Lower leg skin (tissue), 4 donors: ENCODE data around the gene PLCB1. TPM values are rescaled to one million over a fixed set of nuclear protein-coding genes. Genes with fewer than 3 reads are reported as not detected.

Experiments
- DNase-seq, 2 donors: peaks; one replicate each; pipeline ENCODE4 v3.0.0-alpha.2; 2019; ENCODE audit warnings: low spot score in 2 of 2
- H3K4me3 ChIP-seq: fragments of 200-600 bp; sonication (generic); 2 replicates; pipeline ENCODE4 v1.5.1; 2017; ENCODE audit warnings: mild to moderate bottlenecking, low read depth; ENCODE audit not compliant: poor library complexity, severe bottlenecking
- CTCF ChIP-seq, 3 donors: fragments of 450-650 bp; IDR thresholded peaks; one replicate each; pipeline ENCODE4 v1.5.1; 2016; ENCODE audit warnings: antibody characterized with exemption in 3 of 3, mild to moderate bottlenecking in 3 of 3, moderate library complexity in 2 of 3
- POLR2A ChIP-seq, 2 donors: fragments of 450-650 bp; IDR thresholded peaks; one replicate each; pipeline ENCODE4 v1.6.1; 2016 to 2017; ENCODE audit warnings: antibody characterized with exemption in 2 of 2, mild to moderate bottlenecking in 1 of 2, moderate library complexity in 1 of 2
- WGBS, 2 donors: methylation state at CpG; one replicate each; pipeline ENCODE4 v1.1.5; 2018; 5-methylcytosine and 5-hydroxymethylcytosine counted together
- intact Hi-C: fragments of 100-400 bp; cut with DNase I; formaldehyde crosslinking; loops from one replicate; pipeline ENCODE4 v1.15.0; 2023; ENCODE audit warnings: low total_unique reads
- total RNA-seq, 4 donors: library from RNA; depleted of rRNA; stranded (reverse); fragments of >200 nt; gene quantifications; one replicate each; pipeline ENCODE4 v1.1.0, GENCODE V29; 2016

Gene PLCB1
- total RNA-seq, 4 donors from 2014 or later = 4.1 to 16.2 (median 9.1) TPM

- intact Hi-C loops = no loop called here
- TF ChIP-seq POLR2A (IDR thresholded peaks at IDR 0.05) = no peak
- TF ChIP-seq CTCF (IDR thresholded peaks at IDR 0.05) = no peak
- DNase-seq = no peak
- H3K4me3 ChIP-seq = no peak overlapping the region
- WGBS, 2 donors = 89 to 90% methylated on average over 5 of the region's 5 CpGs
These were observed 306.7 kb downstream of the PLCB1 start for GRCh38 chr20:8438748-8439147.

- H3K4me3 ChIP-seq = no peak overlapping the region
- intact Hi-C loops = no loop called here
- WGBS, 2 donors = 71 to 75% methylated on average over 2 of the region's 2 CpGs
- DNase-seq = no peak
- no peak for TF ChIP-seq CTCF (IDR thresholded peaks at IDR 0.05)
- TF ChIP-seq POLR2A (IDR thresholded peaks at IDR 0.05) = no peak
These were observed 311.5 kb downstream of the PLCB1 start for GRCh38 chr20:8443464-8444072.

GRCh38 chr20:8447262-8448120 is 315.4 kb downstream of the PLCB1 start:
- no peak for DNase-seq
- no peak overlapping the region for H3K4me3 ChIP-seq
- intact Hi-C loops = no loop called here
- WGBS, 2 donors = 88 to 94% methylated on average over 3 of the region's 3 CpGs
- TF ChIP-seq CTCF (IDR thresholded peaks at IDR 0.05) (no peak), POLR2A (IDR thresholded peaks at IDR 0.05) (no peak)

GRCh38 chr20:8449123-8449522 is 317.1 kb downstream of the PLCB1 start:
- no peak overlapping the region for H3K4me3 ChIP-seq
- intact Hi-C loops = no loop called here
- 82 to 83% methylated on average over 5 of the region's 5 CpGs for WGBS, 2 donors
- DNase-seq = no peak
- TF ChIP-seq CTCF (IDR thresholded peaks at IDR 0.05) (no peak), POLR2A (IDR thresholded peaks at IDR 0.05) (no peak)

GRCh38 chr20:8454137-8454712 is 322.2 kb downstream of the PLCB1 start:
- 49 to 54% methylated on average over 6 of the region's 6 CpGs for WGBS, 2 donors
- intact Hi-C loops = no loop called here
- DNase-seq = no peak
- H3K4me3 ChIP-seq = no peak overlapping the region
- TF ChIP-seq POLR2A (IDR thresholded peaks at IDR 0.05) = no peak
- TF ChIP-seq CTCF (IDR thresholded peaks at IDR 0.05) = no peak
